Stomach (tissue), 4 donors: ENCODE measurements around the gene RGMA.

Experiments used
- CTCF ChIP-seq, 7 experiments: fragments of 450-650 bp in 4 of 7; fragments of 200-600 bp in 3 of 7; sonication (generic) in 3 of 7; IDR thresholded peaks; one replicate each; pipeline ENCODE4 v1.5.1; 2016 to 2019; ENCODE audit warnings: antibody characterized with exemption in 7 of 7, control low read depth in 2 of 7, mild to moderate bottlenecking in 1 of 7
- EP300 ChIP-seq: sonication (generic); formaldehyde crosslinking; IDR thresholded peaks from one replicate; pipeline ENCODE4 v1.6.1; 2017; ENCODE audit warnings: antibody characterized with exemption
- POLR2A ChIP-seq, 4 donors: fragments of 450-650 bp; IDR thresholded peaks; one replicate each; pipeline ENCODE4 v1.6.1; 2016; ENCODE audit warnings: antibody characterized with exemption in 4 of 4, control low read depth in 2 of 4, mild to moderate bottlenecking in 1 of 4, moderate library complexity in 1 of 4

GRCh38 chr15:93045191-93045785 is 43.7 kb downstream of the RGMA start:
- TF ChIP-seq CTCF (IDR thresholded peaks at IDR 0.05) (no peak), POLR2A (IDR thresholded peaks at IDR 0.05) (no peak), EP300 (no peak)
